GM12875 (cell line): Measurements from ENCODE around the gene ATP6AP1.

Source experiments
- H3K4me3 ChIP-seq: one replicate; pipeline ENCODE4 v1.5.1; 2011; ENCODE audit warnings: low read depth, low read length, control low read depth
- CTCF ChIP-seq: IDR thresholded peaks from 2 replicates; pipeline ENCODE4 v1.5.1; 2011; ENCODE audit warnings: low read depth, mild to moderate bottlenecking, control low read depth, inconsistent platforms, low read length, moderate library complexity, borderline replicate concordance; ENCODE audit not compliant: insufficient read depth

The ATP6AP1 gene

DNA sequence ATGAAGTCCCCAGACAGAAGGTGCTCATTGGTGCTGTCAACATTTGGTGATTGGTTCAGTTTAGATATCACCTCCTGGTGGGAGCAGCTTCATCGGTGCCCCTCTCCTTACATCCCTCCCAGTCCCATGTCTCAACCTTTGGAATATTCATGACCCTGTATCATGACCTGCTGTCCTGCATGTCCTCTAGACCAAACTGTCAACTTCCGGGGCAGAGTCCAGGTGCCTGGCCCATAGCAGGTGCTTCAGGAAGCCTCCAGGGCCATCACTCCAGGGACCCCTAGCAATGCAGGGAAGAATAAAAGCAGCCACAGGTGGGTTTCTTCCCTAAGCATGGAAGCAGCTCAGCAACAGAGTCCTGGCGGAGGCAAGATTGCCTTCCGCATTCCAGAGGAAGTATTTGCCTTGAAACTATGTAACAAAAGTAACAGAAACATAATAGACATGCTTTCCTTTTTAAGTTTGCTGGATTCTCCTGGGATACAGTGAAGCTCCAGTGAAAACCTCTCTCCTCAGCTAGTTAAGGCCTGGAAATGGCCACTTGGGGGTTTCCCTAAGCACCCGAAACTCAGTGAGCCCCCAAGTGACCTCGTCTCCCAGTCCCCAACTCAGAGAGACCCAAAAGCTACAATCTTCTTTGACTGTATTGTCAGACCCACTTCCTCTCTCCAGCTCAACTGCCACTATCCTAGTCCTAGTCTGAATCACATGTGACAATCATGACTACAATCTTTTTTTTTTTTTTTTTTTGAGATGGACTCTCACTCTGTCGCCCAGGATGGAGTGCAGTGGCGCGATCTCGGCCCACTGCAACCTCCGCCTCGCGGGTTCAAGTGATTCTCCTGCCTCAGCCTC, 1.3 kb upstream of the ATP6AP1 start:
- no peak for TF ChIP-seq CTCF
- H3K4me3 ChIP-seq = no peak overlapping the region

DNA sequence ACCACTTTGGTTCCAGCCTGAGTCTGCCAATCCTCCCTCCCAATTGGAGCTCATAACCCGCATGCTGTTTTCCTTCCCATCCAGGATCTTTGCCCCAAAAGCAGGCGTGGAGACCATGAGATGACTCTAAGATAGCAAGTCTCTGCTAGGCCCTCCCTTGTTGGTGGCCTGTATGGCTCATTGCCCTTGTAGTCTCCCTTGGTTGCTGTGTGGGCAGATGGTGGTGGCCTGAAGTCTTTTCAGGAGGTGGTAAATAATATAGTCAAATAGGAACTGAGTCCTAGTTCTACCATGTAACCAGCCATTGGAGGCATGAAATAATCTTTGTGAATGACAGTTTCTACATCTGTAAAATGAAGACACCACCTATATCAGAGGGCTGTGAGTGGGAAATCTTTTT, 1.2 kb downstream of the ATP6AP1 start:
- TF ChIP-seq CTCF = no peak
- H3K4me3 ChIP-seq = no peak overlapping the region

GRCh38 chrX:154430479-154430878, 2.0 kb downstream of the ATP6AP1 start:
- H3K4me3 ChIP-seq = no peak overlapping the region
- TF ChIP-seq CTCF = no peak

- H3K4me3 ChIP-seq = no peak overlapping the region
- no peak for TF ChIP-seq CTCF
Observed at GRCh38 chrX:154430916-154431315, 2.4 kb downstream of the ATP6AP1 start.

GRCh38 chrX:154431341-154431740, 2.9 kb downstream of the ATP6AP1 start:
- TF ChIP-seq CTCF = no peak

GRCh38 chrX:154432210-154432609, 3.7 kb downstream of the ATP6AP1 start:
- no peak for TF ChIP-seq CTCF
- no peak overlapping the region for H3K4me3 ChIP-seq

More at GRCh38 chrX:154431341-154431740, 2.9 kb downstream of the ATP6AP1 start:
- H3K4me3 ChIP-seq = no peak overlapping the region

DNA sequence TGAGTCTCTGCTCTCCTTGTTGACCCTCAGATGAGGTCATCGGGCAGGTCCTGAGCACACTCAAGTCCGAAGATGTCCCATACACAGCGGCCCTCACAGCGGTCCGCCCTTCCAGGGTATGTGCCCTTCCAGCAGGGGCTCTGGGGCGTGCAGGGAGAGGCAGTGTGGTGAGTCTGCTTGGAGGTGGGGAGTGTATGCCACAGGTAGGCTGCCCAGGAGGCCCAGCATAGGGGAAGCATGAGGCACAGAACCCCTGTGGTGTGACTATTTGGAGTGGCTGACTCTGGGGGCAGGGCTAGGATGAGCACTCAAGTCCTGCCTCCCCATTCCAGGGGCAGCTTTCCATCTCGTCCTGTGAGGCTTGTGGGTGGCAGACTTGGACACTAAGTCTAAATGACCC, 5.1 kb downstream of the ATP6AP1 start:
- TF ChIP-seq CTCF = no peak
- no peak overlapping the region for H3K4me3 ChIP-seq
